ENCODE measurements around the gene CST1.

- TF ChIP-seq POLR2A (IDR thresholded peaks at IDR 0.05; ENCODE audit: low read length) (no peak), GATA1 (IDR thresholded peaks at IDR 0.05; ENCODE audit: low read depth, low read length) (no peak)
Measured at GRCh38 chr20:23700931-23701330, 49.8 kb downstream of the CST1 start.

Data from erythroblast (primary cell).